ENCODE measurements around the gene LIMK2. TPM values are rescaled to one million over a fixed set of nuclear protein-coding genes. Genes with fewer than 3 reads are reported as not detected.
A peak's percentile ranks its signal among the peaks of the same experiment; 100 is the strongest.
"Not testable (repeated sequence)": the region's sequence is repeated elsewhere in the genome, so short reads cannot be mapped to it uniquely, and the experiment has no call there.

LIMK2 gene
- total RNA-seq, 1 experiment from 2014 or later: 6.8 TPM

- DNase-seq (ENCODE audit: low read depth): peak; percentile 83
These were observed 32.2 kb downstream of the LIMK2 start for GRCh38 chr22:31244046-31244942.

- DNase-seq (ENCODE audit: low read depth): no peak
These were observed 32.9 kb downstream of the LIMK2 start for GRCh38 chr22:31244943-31245451.

- DNase-seq (ENCODE audit: low read depth): not testable (repeated sequence)
These were observed 33.9 kb downstream of the LIMK2 start for GRCh38 chr22:31245998-31246397.

GRCh38 chr22:31246687-31247086 lies 34.6 kb downstream of the LIMK2 start:
- DNase-seq (ENCODE audit: low read depth): no peak

GRCh38 chr22:31247726-31248125 lies 35.6 kb downstream of the LIMK2 start:
- DNase-seq (ENCODE audit: low read depth): no peak

- no peak for DNase-seq (ENCODE audit: low read depth)
These were observed 36.1 kb downstream of the LIMK2 start for GRCh38 chr22:31248138-31248745.

GRCh38 chr22:31248965-31249958 lies 37.2 kb downstream of the LIMK2 start:
- no peak for DNase-seq (ENCODE audit: low read depth)

GRCh38 chr22:31250740-31251600 lies 38.9 kb downstream of the LIMK2 start:
- no peak for DNase-seq (ENCODE audit: low read depth)

GRCh38 chr22:31253949-31254348 lies 41.9 kb downstream of the LIMK2 start:
- no peak for DNase-seq (ENCODE audit: low read depth)

GRCh38 chr22:31259798-31260473 lies 47.8 kb downstream of the LIMK2 start:
- DNase-seq (ENCODE audit: low read depth): no peak

- no peak for DNase-seq (ENCODE audit: low read depth)
These were observed 48.4 kb downstream of the LIMK2 start for GRCh38 chr22:31260474-31260856.

- no peak for DNase-seq (ENCODE audit: low read depth)
These were observed 50.4 kb downstream of the LIMK2 start for GRCh38 chr22:31262312-31263133.

- no peak for DNase-seq (ENCODE audit: low read depth)
These were observed 52.0 kb downstream of the LIMK2 start for GRCh38 chr22:31263896-31264640.

- DNase-seq (ENCODE audit: low read depth): no peak
These were observed 56.2 kb downstream of the LIMK2 start for GRCh38 chr22:31268281-31268680.

GRCh38 chr22:31269892-31270579 lies 57.9 kb downstream of the LIMK2 start:
- DNase-seq (ENCODE audit: low read depth): no peak

GRCh38 chr22:31271026-31271425 lies 58.9 kb downstream of the LIMK2 start:
- no peak for DNase-seq (ENCODE audit: low read depth)

- DNase-seq (ENCODE audit: low read depth): no peak
These were observed 59.4 kb downstream of the LIMK2 start for GRCh38 chr22:31271485-31271884.
